Measurements from ENCODE around the gene PRSS53. TPM values are rescaled to one million over a fixed set of nuclear protein-coding genes. Genes with fewer than 3 reads are reported as not detected.
"Not testable (repeated sequence)": the region's sequence is repeated elsewhere in the genome, so short reads cannot be mapped to it uniquely, and the experiment has no call there.

The PRSS53 gene
- total RNA-seq, 1 donor: 1.7 TPM

DNA sequence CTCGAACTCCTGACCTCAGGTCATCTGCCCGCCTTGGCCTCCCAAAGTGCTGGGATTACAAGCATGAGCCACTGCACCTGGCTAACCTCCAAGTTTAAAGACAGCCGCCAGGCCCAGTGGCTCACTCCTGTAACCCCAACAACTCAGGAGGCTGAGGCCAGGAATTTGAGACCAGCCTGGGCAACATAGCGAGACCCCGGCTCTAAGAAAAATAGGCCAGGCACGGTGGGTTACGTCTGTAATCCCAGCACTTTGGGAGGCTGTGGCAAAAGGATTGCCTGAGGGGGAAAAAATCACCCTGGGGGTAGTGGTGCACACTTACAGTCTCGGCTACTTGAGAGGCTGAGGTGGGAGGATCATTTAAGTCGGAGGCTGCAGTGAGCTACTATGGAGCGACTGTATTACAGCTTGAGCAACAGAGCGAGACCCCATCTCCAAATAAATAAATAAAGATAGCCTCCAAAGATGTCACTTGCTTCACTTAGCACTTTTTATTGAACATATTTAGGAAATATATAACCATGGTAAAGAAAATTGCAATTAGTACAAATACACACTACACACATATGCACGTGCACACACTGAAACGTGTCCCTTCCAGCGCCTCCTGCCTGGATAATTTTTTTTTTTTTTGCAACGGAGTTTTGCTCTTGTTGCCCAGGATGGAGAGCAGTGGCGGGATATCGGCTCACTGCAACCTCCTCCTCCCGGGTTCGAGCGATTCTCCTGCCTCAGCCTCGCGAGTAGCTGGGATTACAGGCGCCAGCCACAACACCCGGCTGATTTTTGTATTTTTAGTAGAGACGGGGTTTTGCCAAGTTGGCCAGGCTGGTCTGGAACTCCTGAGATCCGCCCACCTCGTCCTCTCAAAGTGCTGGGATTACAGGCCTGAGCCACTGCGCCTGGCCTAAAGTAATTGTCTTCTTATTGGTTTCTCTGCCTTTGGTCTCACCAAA lies 18.0 kb upstream of the PRSS53 start:
- no peak overlapping the region for H3K4me3 ChIP-seq (ENCODE audit: low read depth, low read length)
- TF ChIP-seq, protein P1, sequence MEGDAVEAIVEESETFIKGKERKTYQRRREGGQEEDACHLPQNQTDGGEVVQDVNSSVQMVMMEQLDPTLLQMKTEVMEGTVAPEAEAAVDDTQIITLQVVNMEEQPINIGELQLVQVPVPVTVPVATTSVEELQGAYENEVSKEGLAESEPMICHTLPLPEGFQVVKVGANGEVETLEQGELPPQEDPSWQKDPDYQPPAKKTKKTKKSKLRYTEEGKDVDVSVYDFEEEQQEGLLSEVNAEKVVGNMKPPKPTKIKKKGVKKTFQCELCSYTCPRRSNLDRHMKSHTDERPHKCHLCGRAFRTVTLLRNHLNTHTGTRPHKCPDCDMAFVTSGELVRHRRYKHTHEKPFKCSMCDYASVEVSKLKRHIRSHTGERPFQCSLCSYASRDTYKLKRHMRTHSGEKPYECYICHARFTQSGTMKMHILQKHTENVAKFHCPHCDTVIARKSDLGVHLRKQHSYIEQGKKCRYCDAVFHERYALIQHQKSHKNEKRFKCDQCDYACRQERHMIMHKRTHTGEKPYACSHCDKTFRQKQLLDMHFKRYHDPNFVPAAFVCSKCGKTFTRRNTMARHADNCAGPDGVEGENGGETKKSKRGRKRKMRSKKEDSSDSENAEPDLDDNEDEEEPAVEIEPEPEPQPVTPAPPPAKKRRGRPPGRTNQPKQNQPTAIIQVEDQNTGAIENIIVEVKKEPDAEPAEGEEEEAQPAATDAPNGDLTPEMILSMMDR (IDR thresholded peaks at IDR 0.05; ENCODE audit: insufficient read depth, low read depth, low read length): no peak
- no peak for DNase-seq (ENCODE audit: low read depth)

DNA sequence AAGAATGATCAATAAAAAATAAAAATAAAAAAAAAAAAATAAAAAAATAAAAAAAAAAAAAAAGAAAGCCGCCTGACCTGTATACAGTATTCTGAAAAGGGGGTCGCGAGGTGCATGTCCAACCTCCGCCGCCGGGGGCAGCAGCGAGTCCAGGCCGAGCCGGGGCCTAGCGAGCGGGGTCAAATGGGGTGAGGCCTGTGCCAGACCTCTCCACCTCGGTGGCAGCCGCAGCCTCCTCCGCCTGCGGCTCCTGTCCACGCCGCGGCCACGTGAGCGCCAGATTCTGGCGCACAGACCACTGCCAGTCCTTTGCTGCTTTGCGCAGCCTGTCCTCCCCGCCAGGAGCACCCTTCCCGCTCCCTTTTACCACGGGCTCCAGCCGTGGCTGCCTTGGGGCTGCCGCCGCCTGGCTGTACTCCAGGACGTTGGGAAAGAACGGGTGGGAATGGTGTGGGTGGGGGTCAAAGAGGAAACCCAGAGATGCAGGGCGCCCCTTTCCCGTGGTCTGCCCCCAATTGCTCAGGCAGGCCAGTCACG lies 17.0 kb upstream of the PRSS53 start:
- TF ChIP-seq, protein P1 (IDR thresholded peaks at IDR 0.05; ENCODE audit: insufficient read depth, low read depth, low read length): peak; percentile 77
- peak; percentile 90 for DNase-seq (ENCODE audit: low read depth)
- H3K4me3 ChIP-seq (ENCODE audit: low read depth, low read length): no peak overlapping the region

DNA sequence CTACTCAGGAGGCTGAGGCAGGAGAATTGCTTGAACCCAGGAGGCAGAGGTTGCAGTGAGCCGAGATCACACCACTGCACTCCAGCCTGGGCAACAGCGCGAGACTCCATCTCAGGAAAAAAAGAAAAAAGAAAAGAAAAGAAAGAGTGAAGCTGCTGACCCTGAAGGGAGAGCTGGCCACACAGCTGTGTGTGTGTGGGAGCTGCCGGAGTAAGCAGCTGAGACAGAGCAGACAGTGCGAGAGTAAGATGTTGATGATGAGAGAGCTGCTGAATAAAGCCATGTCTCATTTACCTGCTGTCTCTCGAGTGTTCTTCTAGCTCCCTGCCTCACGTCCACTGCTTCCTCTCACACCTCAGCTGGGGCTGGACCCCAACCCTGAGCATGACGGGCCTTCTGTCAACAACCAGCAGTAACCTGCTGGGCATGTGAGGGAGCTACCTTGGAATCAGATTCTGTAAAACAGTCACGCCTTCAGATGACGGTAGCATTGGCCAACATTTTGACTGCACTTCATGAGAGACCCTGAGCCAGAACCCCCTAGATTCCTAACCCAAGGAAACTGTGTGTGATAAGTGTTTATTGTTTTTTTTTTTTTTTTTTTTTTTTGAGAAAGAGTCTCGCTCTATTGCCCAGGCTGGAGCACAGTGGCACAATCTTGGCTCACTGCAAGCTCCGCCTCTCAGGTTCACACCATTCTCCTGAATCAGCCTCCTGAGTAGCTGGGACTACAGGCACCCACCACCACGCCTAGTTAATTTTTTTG lies 12.3 kb upstream of the PRSS53 start:
- not testable (repeated sequence) for H3K4me3 ChIP-seq (ENCODE audit: low read depth, low read length)

DNA sequence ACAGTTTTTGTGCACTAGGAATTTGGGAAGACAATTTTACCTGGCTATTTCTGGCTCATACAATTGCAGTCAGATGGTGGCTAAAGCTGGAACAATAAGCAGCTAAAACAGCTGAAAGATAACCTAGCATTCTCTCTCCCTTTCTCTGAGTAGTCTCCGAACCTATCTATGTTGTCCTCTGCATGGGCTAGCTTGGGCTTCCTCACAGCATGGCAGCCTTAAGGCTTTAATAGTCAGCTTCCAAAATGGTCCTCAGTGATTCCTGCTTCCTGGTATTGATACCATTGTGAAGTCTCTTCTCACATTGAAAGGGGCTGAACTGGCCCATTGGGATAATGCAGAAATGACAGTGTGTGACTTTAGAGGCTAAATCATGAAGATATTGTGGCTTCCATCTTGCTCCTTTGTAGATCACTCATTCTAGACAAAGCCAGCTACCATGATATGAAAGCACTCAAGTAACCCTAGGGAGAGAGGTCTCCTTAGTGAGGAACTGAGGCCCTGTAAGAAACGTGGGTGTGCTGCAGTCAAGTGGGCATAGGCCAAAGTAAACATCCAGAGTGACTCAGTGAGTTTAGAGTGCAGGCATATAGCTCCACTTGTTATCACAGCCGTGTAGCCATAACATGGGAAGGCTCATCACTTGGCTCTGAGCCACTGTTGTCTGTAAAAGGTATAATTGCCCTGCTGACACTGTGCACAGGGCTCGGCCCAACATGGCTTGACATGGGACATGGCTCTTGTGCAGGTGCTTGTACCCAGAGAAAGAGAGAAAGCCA lies 11.3 kb upstream of the PRSS53 start:
- H3K4me3 ChIP-seq (ENCODE audit: low read depth, low read length): no peak overlapping the region
- TF ChIP-seq, protein P1 (IDR thresholded peaks at IDR 0.05; ENCODE audit: insufficient read depth, low read depth, low read length): no peak
- peak; percentile 34 for DNase-seq (ENCODE audit: low read depth)

More for the DNA sequence above, 12.3 kb upstream of the PRSS53 start:
- DNase-seq (ENCODE audit: low read depth): peak; percentile 37

DNA sequence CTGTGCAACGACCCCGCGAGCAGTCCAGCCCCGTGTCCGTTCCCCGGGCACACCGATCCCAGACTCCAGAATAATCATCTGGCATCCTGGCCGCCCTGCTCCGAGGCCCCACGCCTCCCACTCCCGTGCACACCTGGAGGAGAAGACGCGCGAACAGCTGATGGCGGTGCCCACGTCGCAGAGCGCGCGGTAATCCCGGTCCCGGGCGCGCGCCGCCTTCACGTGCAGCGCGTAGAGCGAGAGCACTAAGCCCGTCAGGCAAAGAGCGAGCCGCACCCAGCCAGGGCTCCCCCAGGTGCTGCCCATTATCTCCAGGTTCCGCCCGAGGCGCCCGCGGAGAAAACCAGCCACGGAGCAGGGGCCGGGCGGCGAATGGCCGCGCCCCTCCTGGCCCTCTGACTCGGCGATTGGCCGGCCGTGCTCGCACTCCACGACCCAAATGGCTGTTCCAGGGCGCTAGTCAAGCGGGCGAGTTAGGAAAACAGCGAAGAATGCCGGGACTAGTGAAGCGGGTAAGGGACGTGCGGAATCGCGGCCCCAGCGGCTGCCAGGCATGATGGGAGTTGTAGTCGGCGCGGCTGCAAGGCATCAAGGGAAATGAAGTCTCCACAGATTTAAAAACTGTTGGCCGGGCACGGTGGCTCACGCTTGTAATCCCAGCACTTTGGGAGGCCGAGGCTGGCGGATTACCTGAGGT lies 5.8 kb upstream of the PRSS53 start, which contains the start of gene VKORC1:
TSS of gene VKORC1 (minus strand) at position 374 of the 697 bp plus-strand sequence. CDS start at position 306, 68 bp downstream.
- TF ChIP-seq, protein P1 (IDR thresholded peaks at IDR 0.05; ENCODE audit: insufficient read depth, low read depth, low read length): no peak
- peak; percentile 98 for DNase-seq (ENCODE audit: low read depth)
- H3K4me3 ChIP-seq (ENCODE audit: low read depth, low read length): peak within 1 kb of the TSS; percentile 74

DNA sequence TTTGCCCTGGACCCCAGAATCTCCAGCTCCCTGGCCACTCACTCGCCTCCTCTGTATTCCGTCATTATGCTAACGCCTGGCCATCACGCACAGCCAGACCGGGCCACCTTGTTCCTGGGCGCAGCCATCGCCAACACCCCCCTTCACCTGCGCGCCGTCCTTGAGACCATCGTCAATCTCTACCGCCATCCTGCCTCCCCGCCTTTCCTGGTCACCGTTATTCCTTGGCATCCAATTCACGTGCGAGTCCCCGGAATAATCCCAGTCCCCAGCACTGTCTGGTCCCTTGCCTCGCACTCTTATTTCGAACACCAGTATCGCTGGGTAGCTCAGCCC lies 5.3 kb upstream of the PRSS53 start:
- peak overlapping the region; percentile 74 for H3K4me3 ChIP-seq (ENCODE audit: low read depth, low read length)
- peak; percentile 21 for DNase-seq (ENCODE audit: low read depth)
- TF ChIP-seq, protein P1 (IDR thresholded peaks at IDR 0.05; ENCODE audit: insufficient read depth, low read depth, low read length): no peak

Data from fibroblast of villous mesenchyme (primary cell).